Endothelial cell of umbilical vein (primary cell): ENCODE results near the gene CACNG4. TPM values are rescaled to one million over a fixed set of nuclear protein-coding genes. Genes with fewer than 3 reads are reported as not detected.

ENCODE experiments used
- BruUV-seq: library from RNA; stranded (reverse); fragments of 400-500 nt; replicated peaks from 2 replicates; lab custom pipeline; 2021; lab: Mats Ljungman, UMichigan
- CTCF ChIA-PET: fragments of 300-600, 350-600 bp; sonication (Branson Sonifier 250); formaldehyde crosslinking; loops from one replicate; lab custom pipeline; 2021; ENCODE audit warnings: antibody characterized with exemption, inconsistent platforms; lab: Charles Lee
- POLR2A ChIA-PET: fragments of 300-600, 350-600 bp; sonication (Branson Sonifier 250); formaldehyde crosslinking; loops from one replicate; lab custom pipeline; 2021; ENCODE audit warnings: antibody characterized with exemption, inconsistent platforms; lab: Charles Lee
- DNase-seq: peaks from one replicate; pipeline ENCODE4 v3.0.0-alpha.2; 2011; ENCODE audit warnings: low read depth, low spot score
- FAIRE-seq: peaks from 2 replicates; lab custom pipeline; 2011; peaks lifted over from hg19 to GRCh38; lab: Jason Lieb, UNC
- H2AFZ ChIP-seq: 2 replicates; pipeline ENCODE4 v1.6.0; 2012; ENCODE audit warnings: low read depth, low read length, control low read depth, inconsistent platforms
- H3K27ac ChIP-seq: 2 replicates; pipeline ENCODE4 v1.5.1; 2011; ENCODE audit warnings: low read depth, mild to moderate bottlenecking, control low read depth, low read length, moderate library complexity; ENCODE audit not compliant: insufficient read depth
- H3K27me3 ChIP-seq, 2 experiments: 2 replicates each; pipeline versions ENCODE4 v1.6.0 to v1.6.1; 2011; ENCODE audit warnings: low read length in 2 of 2, mixed read lengths in 1 of 2; ENCODE audit not compliant: control insufficient read depth in 2 of 2, insufficient read depth in 2 of 2
- H3K36me3 ChIP-seq, 2 experiments: 2 replicates in 1 of 2; 3 replicates in 1 of 2; pipeline ENCODE4 v1.5.1; 2011; ENCODE audit warnings: low read length in 2 of 2, mild to moderate bottlenecking in 1 of 2, moderate library complexity in 1 of 2; ENCODE audit not compliant: control insufficient read depth in 2 of 2, insufficient read depth in 2 of 2; ENCODE audit errors: extremely low read depth in 1 of 2
- H3K4me1 ChIP-seq: 3 replicates; pipeline ENCODE4 v1.5.1; 2011; ENCODE audit warnings: mild to moderate bottlenecking, low read length; ENCODE audit not compliant: control insufficient read depth, insufficient read depth; ENCODE audit errors: extremely low read depth
- H3K4me2 ChIP-seq: 2 replicates; pipeline ENCODE4 v1.6.1; 2011; ENCODE audit warnings: low read length, control low read depth, mixed read lengths; ENCODE audit not compliant: insufficient read depth
- H3K4me3 ChIP-seq, 3 experiments: fragments of 200-600 bp in 1 of 3; sonication (generic), shearing (Covaris generic) in 1 of 3; replicated peaks in 1 of 3; 2 replicates each; pipeline ENCODE4 v1.5.1; 2011 to 2016; ENCODE audit warnings: control low read depth in 3 of 3, low read length in 3 of 3, mild to moderate bottlenecking in 2 of 3, inconsistent platforms in 1 of 3, low read depth in 1 of 3, moderate library complexity in 1 of 3; ENCODE audit not compliant: insufficient read depth in 1 of 3
- H3K79me2 ChIP-seq: 2 replicates; pipeline ENCODE4 v1.6.0; 2012; ENCODE audit warnings: low read length, inconsistent platforms; ENCODE audit not compliant: control insufficient read depth, insufficient read depth
- H3K9ac ChIP-seq: replicated peaks from 2 replicates; pipeline ENCODE3; 2011; ENCODE audit warnings: low read length, control low read depth; ENCODE audit not compliant: insufficient read depth; ENCODE audit errors: extremely low read depth
- H3K9me1 ChIP-seq: replicated peaks from 3 replicates; pipeline ENCODE4 v1.6.0; 2011; ENCODE audit warnings: mild to moderate bottlenecking, low read length; ENCODE audit not compliant: control insufficient read depth, insufficient read depth; ENCODE audit errors: extremely low read depth
- H3K9me3 ChIP-seq: replicated peaks from 2 replicates; pipeline ENCODE4 v1.5.1; 2012; ENCODE audit warnings: low read length, inconsistent platforms; ENCODE audit not compliant: control insufficient read depth, insufficient read depth
- H4K20me1 ChIP-seq: replicated peaks from 2 replicates; pipeline ENCODE3; 2011; ENCODE audit warnings: mild to moderate bottlenecking, low read length; ENCODE audit not compliant: control insufficient read depth, insufficient read depth; ENCODE audit errors: extremely low read depth
- CTCF ChIP-seq, 2 donors: IDR thresholded peaks; 1 replicate in 1 of 2; 2 replicates in 1 of 2; pipeline ENCODE4 v1.5.1; 2011; ENCODE audit warnings: low read length in 2 of 2, mild to moderate bottlenecking in 2 of 2, moderate library complexity in 2 of 2, control low read depth in 1 of 2, inconsistent platforms in 1 of 2, low read depth in 1 of 2; ENCODE audit not compliant: insufficient read depth in 1 of 2; ENCODE audit errors: extremely low read depth in 1 of 2
- EZH2 ChIP-seq: IDR thresholded peaks from 2 replicates; pipeline ENCODE4 v1.6.1; 2012; ENCODE audit warnings: borderline replicate concordance, low read depth, mild to moderate bottlenecking, moderate library complexity, low read length, inconsistent platforms; ENCODE audit not compliant: severe bottlenecking
- FOS ChIP-seq: IDR thresholded peaks from 2 replicates; pipeline ENCODE4 v1.6.1; 2011; ENCODE audit warnings: mild to moderate bottlenecking, low read length, moderate library complexity, borderline replicate concordance; ENCODE audit not compliant: insufficient read depth
- GATA2 ChIP-seq: IDR thresholded peaks from 2 replicates; pipeline ENCODE4 v1.7.0; 2011; ENCODE audit warnings: low read depth, mild to moderate bottlenecking, moderate library complexity, mixed read lengths, low read length; ENCODE audit not compliant: insufficient read length, insufficient read depth
- JUN ChIP-seq: IDR thresholded peaks from 2 replicates; pipeline ENCODE4 v1.6.1; 2011; ENCODE audit warnings: borderline replicate concordance, low read depth; ENCODE audit not compliant: insufficient read length, insufficient read depth
- MAX ChIP-seq: IDR thresholded peaks from 2 replicates; pipeline ENCODE4 v1.6.1; 2011; ENCODE audit not compliant: insufficient read depth, insufficient read length
- MYC ChIP-seq: IDR thresholded peaks from one replicate; pipeline ENCODE4 v1.6.1; 2011; ENCODE audit warnings: mild to moderate bottlenecking, low read depth, low read length
- POLR2A ChIP-seq: IDR thresholded peaks from 2 replicates; pipeline ENCODE4 v1.6.1; 2012; ENCODE audit warnings: low read depth, mild to moderate bottlenecking, control low read depth, low read length
- POLR2AphosphoS5 ChIP-seq: IDR thresholded peaks from 2 replicates; pipeline ENCODE4 v1.6.1; 2012; ENCODE audit warnings: low read depth, mild to moderate bottlenecking, control low read depth, low read length, moderate library complexity; ENCODE audit not compliant: insufficient read depth
- dilution Hi-C: fragments of 300-500 bp; cut with MboI; formaldehyde crosslinking; loops from one replicate; pipeline ENCODE4 v1.15.0; 2019; ENCODE audit warnings: low sequenced_read_pairs; ENCODE audit not compliant: extremely low pct_ligation_motif_present
- intact Hi-C: fragments of 100-400 bp; cut with micrococcal nuclease; formaldehyde crosslinking; loops from one replicate; pipeline ENCODE4 v1.10.0; 2022
- polyA plus RNA-seq, 4 experiments: library from polyadenylated mRNA; depleted of rRNA in 3 of 4; stranded (reverse) in 3 of 4; unstranded in 1 of 4; fragments of >200 nt; gene quantifications; 2 replicates each; pipeline versions ENCODE4 v1.2.1 to v1.2.3, GENCODE V29; 2011 to 2012; ENCODE audit warnings: missing spikeins in 1 of 4
- total RNA-seq: library from RNA; stranded (reverse); gene quantifications from 2 replicates; pipeline ENCODE4 v1.2.3, GENCODE V29; 2021

Gene CACNG4
- total and polyA plus RNA-seq, 2 donors (not counting 3 experiments of a cell fraction or from before 2014, with no cell fraction given), result not detected

GRCh38 chr17:66952031-66952524, 12.4 kb upstream of the CACNG4 start:
- Histone ChIP-seq H3K79me2 (no peaks in the 10 kb centered on the region), H2AFZ (no peak overlapping the region), H3K4me2 (no peak overlapping the region), H3K27ac (no peak overlapping the region), H3K9ac (no peak overlapping the region), H3K9me3 (no peaks in the 10 kb centered on the region), H4K20me1 (no peaks in the 10 kb centered on the region), H3K4me3 (no peak overlapping the region), H3K9me1 (no peaks in the 10 kb centered on the region), H3K36me3 (no peaks in the 10 kb centered on the region), H3K4me1 (peaks cover 4% of the 10 kb centered on the region), H3K27me3 (peaks cover 4 to 8% of the 10 kb centered on the region in 2 experiments)
- no TSS peak for BruUV-seq
- DNase-seq (peak; percentile 7), FAIRE-seq (peak; percentile 64)
- intact Hi-C loops (loop anchor here (5.0 kb wide), 1 partner anchor 920 kb away; no protein-coding TSS in a partner anchor), dilution Hi-C loops (no loop called here)
- TF ChIP-seq JUN, result peak; percentile 25
- TF ChIP-seq MAX, result no peak
- TF ChIP-seq FOS, result peak; percentile 32
- no peak for TF ChIP-seq MYC
- ChIA-PET POLR2A (no interaction called here), CTCF (no interaction called here)

GRCh38 chr17:66952681-66953629, 11.6 kb upstream of the CACNG4 start:
- Histone ChIP-seq H3K79me2 (no peaks in the 10 kb centered on the region), H3K4me2 (no peak overlapping the region), H3K9ac (no peak overlapping the region), H3K9me1 (no peaks in the 10 kb centered on the region), H4K20me1 (no peaks in the 10 kb centered on the region), H3K27me3 (peaks cover 4 to 8% of the 10 kb centered on the region in 2 experiments), H3K36me3 (no peaks in the 10 kb centered on the region), H3K4me3 (no peak overlapping the region), H3K4me1 (peaks cover 4% of the 10 kb centered on the region), H3K9me3 (no peaks in the 10 kb centered on the region), H3K27ac (no peak overlapping the region), H2AFZ (no peak overlapping the region)
- no peak for FAIRE-seq
- no peak for DNase-seq
- TF ChIP-seq MAX (no peak), POLR2A (no peak), EZH2 (no peak), GATA2 (no peak), POLR2AphosphoS5 (no peak), FOS (no peak), CTCF (IDR thresholded peaks at IDR 0.05; ENCODE audit: extremely low read depth in 1 of 2, insufficient read depth in 1 of 2, low read depth in 1 of 2, low read length in 2 of 2) (no peak), MYC (no peak), JUN (no peak)
- dilution Hi-C loops (no loop called here), intact Hi-C loops (loop anchor here (5.0 kb wide), 1 partner anchor 921 kb away; no protein-coding TSS in a partner anchor)
- POLR2A ChIA-PET, result no interaction called here
- CTCF ChIA-PET, result no interaction called here
- BruUV-seq, result no TSS peak
